Fibroblast of skin of left biceps (primary cell): ENCODE measurements around the gene ZBED5.
A peak's percentile ranks its signal among the peaks of the same experiment; 100 is the strongest.
"Not testable (repeated sequence)": the region's sequence is repeated elsewhere in the genome, so short reads cannot be mapped to it uniquely, and the experiment has no call there.

ENCODE experiments used
- DNase-seq, 2 experiments: peaks; one replicate each; pipeline ENCODE4 v3.0.0-alpha.2; 2013; ENCODE audit warnings: low read depth in 2 of 2

ZBED5 gene

GRCh38 chr11:10838083-10838482, 19.8 kb downstream of the ZBED5 start:
- no peak for DNase-seq

GRCh38 chr11:10836884-10837283, 21.0 kb downstream of the ZBED5 start:
- not testable (repeated sequence) for DNase-seq

- no peak for DNase-seq
These were observed 28.7 kb downstream of the ZBED5 start for GRCh38 chr11:10829139-10829538.

GRCh38 chr11:10828402-10828801, 29.5 kb downstream of the ZBED5 start:
- no peak for DNase-seq

GRCh38 chr11:10824888-10825287, 33.0 kb downstream of the ZBED5 start:
- DNase-seq = no peak

GRCh38 chr11:10823152-10823579, 34.7 kb downstream of the ZBED5 start:
- DNase-seq = no peak

- DNase-seq = not testable (repeated sequence)
These were observed 35.4 kb downstream of the ZBED5 start for GRCh38 chr11:10822491-10822890.

- peak; percentile 81 to 82 for DNase-seq
These were observed 39.3 kb downstream of the ZBED5 start for GRCh38 chr11:10818594-10818993.

GRCh38 chr11:10813945-10814344, 43.9 kb downstream of the ZBED5 start:
- DNase-seq = no peak

GRCh38 chr11:10809373-10810160, 48.3 kb downstream of the ZBED5 start:
- peak; percentile 47 to 48 for DNase-seq

GRCh38 chr11:10808553-10809372, 49.1 kb downstream of the ZBED5 start, which contains the start of gene EIF4G2:
Gene EIF4G2 (minus strand): TSS chr11:10808926.
- DNase-seq = peak; percentile 96 to 98

GRCh38 chr11:10808235-10808552, 49.7 kb downstream of the ZBED5 start:
- no peak for DNase-seq

GRCh38 chr11:10807493-10808234, 50.2 kb downstream of the ZBED5 start:
- no peak for DNase-seq

- no peak for DNase-seq
These were observed 51.6 kb downstream of the ZBED5 start for GRCh38 chr11:10806206-10806605.

GRCh38 chr11:10805741-10806140, 52.1 kb downstream of the ZBED5 start:
- no peak for DNase-seq

- DNase-seq = no peak
These were observed 54.2 kb downstream of the ZBED5 start for GRCh38 chr11:10803676-10804075.
